Fibroblast of lung (primary cell): Measurements from ENCODE around the gene ADAM11.

ENCODE experiments used
- CTCF ChIP-seq, 2 donors: IDR thresholded peaks in 1 of 2; conservative IDR thresholded peaks in 1 of 2; 1 replicate in 1 of 2; 2 replicates in 1 of 2; pipeline ENCODE4 v1.5.1; 2011 to 2012; ENCODE audit warnings: low read length in 2 of 2, control low read depth in 1 of 2, inconsistent platforms in 1 of 2, low read depth in 1 of 2, mild to moderate bottlenecking in 1 of 2
- EZH2 ChIP-seq: IDR thresholded peaks from 2 replicates; pipeline ENCODE4 v1.5.1; 2012; ENCODE audit warnings: low read length, control low read depth, mild to moderate bottlenecking; ENCODE audit errors: missing control alignments

DNA sequence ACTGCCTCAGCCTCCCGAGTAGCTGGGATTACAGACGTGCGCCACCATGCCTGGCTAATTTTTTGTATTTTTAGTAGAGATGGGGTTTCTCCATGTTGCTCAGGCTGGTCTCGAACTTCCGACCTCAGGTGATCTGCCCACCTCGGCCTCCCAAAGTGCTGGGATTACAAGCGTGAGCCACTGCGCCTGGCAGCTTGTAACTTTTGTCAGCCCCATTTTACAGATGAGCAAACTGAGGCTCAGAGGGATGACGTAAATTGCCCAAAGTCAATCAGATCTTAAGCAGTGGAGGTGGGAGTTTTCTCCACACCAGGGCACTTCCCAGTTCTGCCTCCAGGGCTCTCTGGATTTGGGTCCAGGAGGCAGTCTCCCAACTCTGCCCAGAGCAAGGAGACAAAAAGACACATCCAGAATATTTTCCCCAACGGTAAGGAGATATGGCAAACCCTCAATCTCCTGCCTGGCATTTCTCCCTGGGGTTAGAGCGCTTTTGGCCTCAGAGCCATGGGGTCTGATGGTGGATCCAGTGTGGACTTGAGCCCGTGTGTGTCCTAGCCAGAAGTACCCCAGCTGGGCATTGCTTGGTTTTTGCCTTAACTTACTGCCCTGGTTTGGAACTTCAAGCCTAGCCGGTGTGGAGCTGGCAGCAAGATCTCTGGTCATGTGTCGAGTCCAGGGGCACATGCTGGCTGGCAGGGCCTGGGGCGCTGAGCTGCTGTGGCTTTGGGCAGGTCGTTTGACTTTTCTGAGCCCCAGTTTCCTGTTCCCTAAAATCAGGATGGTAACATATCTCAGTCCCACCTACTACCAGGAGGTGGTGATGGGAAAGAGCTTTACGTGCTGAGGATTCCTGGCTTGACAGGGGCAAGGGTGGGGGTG is 3.4 kb downstream of the ADAM11 start:
- TF ChIP-seq CTCF (conservative IDR thresholded peaks at IDR 0.05 in 1 of 2, IDR thresholded peaks at IDR 0.05 in 1 of 2; ENCODE audit: low read depth in 1 of 2, low read length in 2 of 2) (no peak), EZH2 (no peak)
